CD14-positive monocyte (primary cell): Measurements from ENCODE around the gene TCN2. TPM values are rescaled to one million over a fixed set of nuclear protein-coding genes. Genes with fewer than 3 reads are reported as not detected.

Experiments
- DNase-seq, 3 donors: peaks; one replicate each; pipeline ENCODE4 v3.0.0-alpha.2; 2011 to 2022
- H2AFZ ChIP-seq: 2 replicates; pipeline ENCODE4 v1.6.0; 2012; ENCODE audit warnings: mild to moderate bottlenecking, low read depth, low read length, inconsistent platforms; ENCODE audit not compliant: insufficient read depth, poor library complexity, severe bottlenecking
- H3K27ac ChIP-seq, 2 donors: 1 replicate in 1 of 2; 2 replicates in 1 of 2; pipeline ENCODE4 v1.5.1; 2012 to 2013; ENCODE audit warnings: low read length in 2 of 2, control low read depth in 1 of 2, inconsistent platforms in 1 of 2, low read depth in 1 of 2, mild to moderate bottlenecking in 1 of 2
- H3K27me3 ChIP-seq, 2 donors: one replicate each; pipeline versions ENCODE4 v1.6.0 to v1.6.1; 2011 to 2013; ENCODE audit warnings: low read length in 2 of 2; ENCODE audit not compliant: control insufficient read depth in 2 of 2, insufficient read depth in 2 of 2
- H3K36me3 ChIP-seq, 2 donors: replicated peaks in 1 of 2; 1 replicate in 1 of 2; 2 replicates in 1 of 2; pipeline versions ENCODE4 v1.5.1 to v1.6.1; 2012 to 2013; ENCODE audit warnings: low read length in 2 of 2, control low read depth in 1 of 2, inconsistent platforms in 1 of 2, mild to moderate bottlenecking in 1 of 2; ENCODE audit not compliant: insufficient read depth in 2 of 2, control insufficient read depth in 1 of 2
- H3K4me1 ChIP-seq, 2 donors: 1 replicate in 1 of 2; 2 replicates in 1 of 2; pipeline versions ENCODE4 v1.5.1 to v1.6.1; 2012 to 2013; ENCODE audit warnings: low read length in 2 of 2, control low read depth in 1 of 2, inconsistent platforms in 1 of 2, mild to moderate bottlenecking in 1 of 2, moderate library complexity in 1 of 2; ENCODE audit not compliant: insufficient read depth in 2 of 2, control insufficient read depth in 1 of 2
- H3K4me2 ChIP-seq: replicated peaks from 2 replicates; pipeline ENCODE3; 2012; ENCODE audit warnings: low read length, moderate library complexity, mild to moderate bottlenecking; ENCODE audit not compliant: poor library complexity, severe bottlenecking; ENCODE audit errors: extremely low read depth
- H3K4me3 ChIP-seq, 3 experiments: fragments of 200-600 bp in 1 of 3; sonication (generic) in 1 of 3; replicated peaks in 1 of 3; 1 replicate in 2 of 3; 2 replicates in 1 of 3; pipeline ENCODE4 v1.5.1; 2011 to 2013; ENCODE audit warnings: low read length in 3 of 3, mild to moderate bottlenecking in 3 of 3, control low read depth in 2 of 3, low read depth in 2 of 3, inconsistent platforms in 1 of 3, moderate library complexity in 1 of 3
- H3K79me2 ChIP-seq: 2 replicates; pipeline ENCODE4 v1.6.0; 2012; ENCODE audit warnings: mild to moderate bottlenecking, control low read depth, inconsistent platforms, low read length, moderate library complexity; ENCODE audit not compliant: insufficient read depth
- H3K9ac ChIP-seq: 2 replicates; pipeline ENCODE4 v1.6.0; 2017; ENCODE audit warnings: low read length, mild to moderate bottlenecking; ENCODE audit not compliant: insufficient read depth, poor library complexity, severe bottlenecking
- H3K9me3 ChIP-seq, 2 donors: replicated peaks in 1 of 2; 1 replicate in 1 of 2; 2 replicates in 1 of 2; pipeline versions ENCODE4 v1.5.1 to v1.6.1; 2012 to 2013; ENCODE audit warnings: low read length in 2 of 2, control low read depth in 1 of 2; ENCODE audit not compliant: control insufficient read depth in 1 of 2, insufficient read depth in 1 of 2
- H4K20me1 ChIP-seq: 2 replicates; pipeline ENCODE4 v1.6.0; 2012; ENCODE audit warnings: mild to moderate bottlenecking, low read length, control low read depth, moderate library complexity; ENCODE audit not compliant: insufficient read depth
- H3K27ac Mint-ChIP-seq, 7 donors: one replicate each; pipeline ENCODE4 v1.8.0; 2020; ENCODE audit warnings: mild to moderate bottlenecking in 7 of 7, mixed read lengths in 7 of 7, moderate library complexity in 6 of 7, inconsistent platforms in 2 of 7
- H3K27me3 Mint-ChIP-seq, 3 donors: one replicate each; pipeline ENCODE4 v1.8.0; 2021 to 2022; ENCODE audit warnings: low read depth in 3 of 3, mild to moderate bottlenecking in 3 of 3, mixed read lengths in 3 of 3, moderate library complexity in 3 of 3, inconsistent platforms in 1 of 3
- H3K36me3 Mint-ChIP-seq, 2 donors: one replicate each; pipeline ENCODE4 v1.8.0; 2020; ENCODE audit warnings: mixed read lengths in 2 of 2, inconsistent platforms in 1 of 2, mild to moderate bottlenecking in 1 of 2
- H3K4me1 Mint-ChIP-seq: one replicate; pipeline ENCODE4 v1.8.0; 2020; ENCODE audit warnings: mild to moderate bottlenecking, mixed read lengths
- H3K4me3 Mint-ChIP-seq, 2 donors: one replicate each; pipeline ENCODE4 v1.8.0; 2020; ENCODE audit warnings: mild to moderate bottlenecking in 2 of 2, mixed read lengths in 2 of 2, moderate library complexity in 1 of 2
- H3K9me3 Mint-ChIP-seq, 7 donors: one replicate each; pipeline ENCODE4 v1.8.0; 2020 to 2022; ENCODE audit warnings: mixed read lengths in 7 of 7, mild to moderate bottlenecking in 6 of 7, moderate library complexity in 6 of 7, inconsistent platforms in 2 of 7
- CTCF ChIP-seq: fragments of 200-600 bp; IDR thresholded peaks from one replicate; pipeline ENCODE4 v1.8.0; 2022; ENCODE audit warnings: antibody characterized with exemption, mild to moderate bottlenecking
- WGBS: methylation state at CpG from one replicate; pipeline ENCODE4 v1.1.5; 2013; ENCODE audit warnings: missing lambda C conversion rate; ENCODE audit not compliant: insufficient coverage; 5-methylcytosine and 5-hydroxymethylcytosine counted together
- intact Hi-C, 2 donors: fragments of 100-400 bp; cut with micrococcal nuclease; formaldehyde crosslinking; loops; one replicate each; pipeline versions ENCODE4 v1.15.0 to v1.15.1; 2023
- polyA plus RNA-seq, 3 donors: library from polyadenylated mRNA; depleted of rRNA in 1 of 3; unstranded in 2 of 3; stranded (reverse) in 1 of 3; fragments of 300-500 nt in 2 of 3; fragments of >200 nt in 1 of 3; fragmentation: Illumina TruSeq in 2 of 3; gene quantifications; 1 replicate in 2 of 3; 2 replicates in 1 of 3; pipeline ENCODE4 v1.2.3, GENCODE V29; 2012 to 2021

TCN2 gene
- polyA plus RNA-seq, 3 donors = 27.1 to 51.7 (median 45.0) TPM

- H3K4me1 ChIP-seq = no peaks in the 10 kb centered on the region
- H3K36me3 ChIP-seq = peaks cover 34 to 37% of the 10 kb centered on the region in 2 donors
- no peaks in the 10 kb centered on the region for H4K20me1 ChIP-seq
- no peaks in the 10 kb centered on the region for H3K9me3 ChIP-seq
- H2AFZ ChIP-seq = no peak overlapping the region
- DNase-seq = no peak
- H3K36me3 Mint-ChIP-seq = peaks cover 31 to 37% of the 10 kb centered on the region in 2 donors
- peaks cover 0 to 20% of the 10 kb centered on the region in 2 donors for H3K27me3 ChIP-seq
- H3K9ac ChIP-seq = no peak overlapping the region
- H3K4me2 ChIP-seq = no peak overlapping the region
- intact Hi-C loops = no loop called here
- H3K9me3 Mint-ChIP-seq = peaks cover 0 to 2% (median 0%) of the 10 kb centered on the region in 7 donors
- no peaks in the 10 kb centered on the region for H3K79me2 ChIP-seq
- H3K27ac ChIP-seq = no peak overlapping the region
- H3K27ac Mint-ChIP-seq = no peak overlapping the region
- no peak for TF ChIP-seq CTCF
- no peak overlapping the region for H3K4me3 ChIP-seq
- 72% methylated on average over 3 of the region's 7 CpGs for WGBS
- H3K4me1 Mint-ChIP-seq = peaks cover 4% of the 10 kb centered on the region
- H3K4me3 Mint-ChIP-seq = no peak overlapping the region
- H3K27me3 Mint-ChIP-seq = peaks cover 24 to 27% (median 25%) of the 10 kb centered on the region in 3 donors
Measured at GRCh38 chr22:30573594-30574094, 33.3 kb upstream of the TCN2 start.

GRCh38 chr22:30574095-30574981 lies 32.6 kb upstream of the TCN2 start, which contains the start of gene GAL3ST1:
Gene GAL3ST1 (minus strand): TSS chr22:30574665. CDS start chr22:30557392, 17,273 bp downstream.
- Histone ChIP-seq H3K79me2 (no peaks in the 10 kb centered on the region), H3K4me3 (no peak within 1 kb of the TSS), H3K36me3 (peaks cover 41 to 44% of the 10 kb centered on the region in 2 donors), H3K4me1 (no peaks in the 10 kb centered on the region), H2AFZ (no peak within 1 kb of the TSS), H4K20me1 (no peaks in the 10 kb centered on the region), H3K27me3 (peaks cover 0 to 20% of the 10 kb centered on the region in 2 donors), H3K4me2 (no peak within 1 kb of the TSS), H3K27ac (no peak within 1 kb of the TSS), H3K9me3 (no peaks in the 10 kb centered on the region), H3K9ac (no peak within 1 kb of the TSS)
- peaks cover 0 to 2% (median 0%) of the 10 kb centered on the region in 7 donors for H3K9me3 Mint-ChIP-seq
- WGBS = 28% methylated on average over 61 of the region's 75 CpGs
- H3K36me3 Mint-ChIP-seq = peaks cover 38 to 44% of the 10 kb centered on the region in 2 donors
- peaks cover 4% of the 10 kb centered on the region for H3K4me1 Mint-ChIP-seq
- no peak within 1 kb of the TSS for H3K27ac Mint-ChIP-seq
- no peak for TF ChIP-seq CTCF
- peak within 1 kb of the TSS in 1 of 2 donors; percentile 73 for H3K4me3 Mint-ChIP-seq
- DNase-seq = no peak
- peaks cover 21 to 24% (median 23%) of the 10 kb centered on the region in 3 donors for H3K27me3 Mint-ChIP-seq
- intact Hi-C loops = no loop called here
